NAMALWA (cell line): ENCODE results near the gene TMEM43.

Experiments
- DNase-seq: peaks from one replicate; pipeline ENCODE4 v3.0.0-alpha.2; 2015; ENCODE audit warnings: low spot score

TMEM43 gene

GRCh38 chr3:14178247-14179113 lies 53.6 kb downstream of the TMEM43 start, which contains the start of the genes LSM3 and XPC:
Gene LSM3, plus strand, starts transcription at chr3:14178817. Its CDS starts 44 bp downstream, at chr3:14178861.
Gene XPC, minus strand, starts transcription at chr3:14178601. Its CDS starts 33 bp downstream, at chr3:14178568.
- peak; percentile 99 for DNase-seq

DNA sequence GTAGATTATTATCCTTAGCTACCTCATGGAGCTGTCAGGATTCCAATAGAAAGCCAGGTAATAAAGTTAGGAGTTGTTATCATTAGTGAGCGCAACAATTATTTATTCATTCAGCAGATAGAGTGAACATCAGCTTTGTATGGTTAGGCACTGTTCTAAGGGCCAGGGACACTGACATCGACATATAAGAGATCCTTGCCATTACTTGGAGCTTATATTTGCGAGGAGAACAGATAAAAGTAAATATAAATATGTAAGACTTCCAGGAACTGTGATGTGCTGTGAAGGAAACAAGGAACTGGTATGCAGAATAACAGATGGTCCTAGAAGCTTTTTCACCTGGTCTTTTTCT lies 54.2 kb downstream of the TMEM43 start:
- no peak for DNase-seq

DNA sequence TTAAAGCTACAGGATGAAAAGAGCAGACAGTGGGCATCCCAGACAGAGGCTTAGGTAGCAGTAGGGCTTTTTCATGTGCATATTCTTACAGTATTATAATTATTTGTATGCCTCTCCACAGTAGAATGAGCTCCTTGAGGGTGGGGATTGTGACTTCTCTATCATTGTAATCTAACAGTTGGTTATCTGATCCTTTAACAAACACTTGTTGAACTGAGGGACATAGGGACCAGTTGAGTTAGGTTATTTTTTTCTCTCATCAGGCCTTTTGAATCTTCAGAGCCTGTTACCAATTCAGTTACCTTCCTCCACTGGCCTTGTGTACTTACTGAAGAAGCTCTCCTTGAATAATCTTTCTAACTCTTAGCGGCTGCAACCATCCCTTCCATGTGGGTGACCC lies 54.9 kb downstream of the TMEM43 start:
- DNase-seq, result no peak

DNA sequence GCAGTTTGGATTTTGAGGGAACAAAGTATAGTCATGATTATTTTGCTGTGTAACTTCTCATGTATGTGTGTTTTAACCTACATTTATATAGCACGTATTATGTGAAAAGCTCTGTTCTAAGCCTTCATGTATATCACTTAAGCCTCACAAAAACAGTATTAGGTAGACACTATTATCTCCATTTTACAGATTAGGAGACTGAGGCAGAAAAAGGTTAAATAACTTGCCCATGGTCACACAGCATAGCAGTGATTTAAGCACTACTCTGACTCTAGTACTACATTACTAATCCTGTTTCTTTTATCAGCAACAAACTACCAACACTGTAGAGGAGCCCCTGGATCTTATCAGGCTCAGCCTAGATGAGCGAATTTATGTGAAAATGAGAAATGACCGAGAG lies 56.4 kb downstream of the TMEM43 start:
- DNase-seq, result no peak

GRCh38 chr3:14183015-14183577 lies 58.2 kb downstream of the TMEM43 start:
- DNase-seq, result no peak

GRCh38 chr3:14186854-14187458 lies 62.1 kb downstream of the TMEM43 start:
- no peak for DNase-seq

GRCh38 chr3:14188041-14188754 lies 63.3 kb downstream of the TMEM43 start:
- DNase-seq, result no peak
